ENCODE measurements around the gene AFF3. TPM values are rescaled to one million over a fixed set of nuclear protein-coding genes. Genes with fewer than 3 reads are reported as not detected.

AFF3 gene
- total and polyA plus RNA-seq, 2 of the 8 experiments (the other 6 are each of a cell fraction or from before 2014, with no cell fraction given): 0.27 to 3.0 TPM

DNA sequence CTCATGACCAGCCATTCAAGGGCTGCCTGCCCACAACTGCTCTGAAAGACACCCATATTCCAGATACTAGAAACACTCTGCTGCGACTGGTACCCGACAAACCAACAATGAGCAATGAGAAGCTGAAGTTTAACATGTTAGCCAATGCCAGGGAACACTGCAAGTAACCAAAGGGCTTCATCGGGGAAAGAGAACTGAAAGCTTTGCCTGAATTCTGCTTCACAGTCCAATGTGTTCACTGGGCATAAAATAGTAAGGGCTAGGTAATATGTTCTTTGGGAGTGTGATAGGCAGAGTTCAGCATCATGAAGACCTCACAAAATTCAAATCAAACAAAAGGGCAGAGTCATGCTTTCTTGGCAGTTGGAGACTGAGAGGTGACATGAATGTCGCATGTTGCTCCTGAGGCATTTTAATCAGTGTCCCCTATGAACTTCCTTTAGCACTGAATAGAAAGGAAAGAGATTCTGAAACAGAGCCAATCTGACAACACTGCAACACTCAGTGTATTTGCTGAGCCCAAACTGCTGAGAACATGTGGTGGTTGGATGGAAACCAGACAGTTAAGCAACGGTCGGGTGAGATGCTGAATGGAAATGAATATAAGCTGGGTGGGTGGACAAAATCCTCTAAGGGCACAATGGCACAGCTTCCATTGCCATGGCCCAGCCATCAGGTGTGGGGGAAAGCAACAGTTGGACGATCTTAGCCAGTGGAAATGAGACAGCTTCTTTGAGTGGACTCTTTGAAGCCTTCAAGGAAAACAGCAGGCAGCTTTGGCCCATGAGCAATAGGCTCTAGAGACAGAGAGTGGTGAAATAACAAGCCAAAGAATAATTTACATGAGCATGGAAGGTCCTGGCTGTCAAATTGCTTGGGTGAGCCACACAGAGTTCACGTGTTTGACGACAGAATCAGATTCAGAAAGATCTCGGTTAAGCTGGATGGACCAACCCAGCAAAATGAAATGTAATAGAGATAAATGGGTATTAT is 277.5 kb downstream of the AFF3 start:
- no peak overlapping the region for H2AFZ ChIP-seq (ENCODE audit: low read length)
- no peak overlapping the region for H4K5ac ChIP-seq (ENCODE audit: insufficient read length, low read depth, low read length)
- no peak overlapping the region for H3K4ac ChIP-seq (replicated peaks; ENCODE audit: insufficient read length, low read depth, low read length)
- no peaks in the 10 kb centered on the region for H4K20me1 ChIP-seq (replicated peaks in 1 of 2; ENCODE audit: control insufficient read depth in 1 of 2, insufficient read depth in 2 of 2, low read length in 2 of 2)
- no peak overlapping the region for H3K14ac ChIP-seq (ENCODE audit: insufficient read length)
- H3K4me1 ChIP-seq (replicated peaks in 1 of 4; ENCODE audit: control insufficient read depth in 3 of 4, insufficient read depth in 4 of 4, low read length in 3 of 4): no peaks in the 10 kb centered on the region
- H3K9me3 ChIP-seq (ENCODE audit: insufficient read depth in 2 of 2, low read depth in 1 of 2, low read length in 1 of 2): no peaks in the 10 kb centered on the region
- no peak overlapping the region for H3K18ac ChIP-seq (ENCODE audit: extremely low read depth, low read length)
- H2BK20ac ChIP-seq (ENCODE audit: low read length): no peak overlapping the region
- no peak overlapping the region for H4K91ac ChIP-seq (replicated peaks; ENCODE audit: insufficient read length, low read length)
- no peak overlapping the region for H3K56ac ChIP-seq (replicated peaks; ENCODE audit: insufficient read length, low read depth, low read length)
- H2BK15ac ChIP-seq (ENCODE audit: low read length): no peak overlapping the region
- no peak overlapping the region for H2BK12ac ChIP-seq (ENCODE audit: low read depth, low read length)
- no peaks in the 10 kb centered on the region for H3K27me3 ChIP-seq (replicated peaks in 1 of 4; ENCODE audit: control insufficient read depth in 3 of 4, extremely low read depth in 1 of 4, insufficient read depth in 3 of 4, low read length in 3 of 4)
- no peaks in the 10 kb centered on the region for H3K79me1 ChIP-seq (ENCODE audit: low read depth, low read length)
- no peak overlapping the region for H4K8ac ChIP-seq (ENCODE audit: extremely low read depth, insufficient read depth, low read length)
- TF ChIP-seq POU5F1 (IDR thresholded peaks at IDR 0.05; ENCODE audit: low read depth, low read length): no peak
- no peak for TF ChIP-seq NANOG (IDR thresholded peaks at IDR 0.05; ENCODE audit: insufficient read depth, low read depth, low read length, poor library complexity, severe bottlenecking)
- TF ChIP-seq GABPA (IDR thresholded peaks at IDR 0.05; ENCODE audit: borderline replicate concordance, insufficient read depth, low read length): no peak
- TF ChIP-seq GTF2F1 (IDR thresholded peaks at IDR 0.05; ENCODE audit: borderline replicate concordance, low read depth, low read length): no peak
- no peak for TF ChIP-seq EZH2 (IDR thresholded peaks at IDR 0.05; ENCODE audit: low read depth, low read length, severe bottlenecking)
- no peak for TF ChIP-seq RBBP5 (IDR thresholded peaks at IDR 0.05; ENCODE audit: borderline replicate concordance, low read depth, low read length)
- TF ChIP-seq TCF12 (IDR thresholded peaks at IDR 0.05; ENCODE audit: low read depth, low read length): no peak
- TF ChIP-seq, protein P1, sequence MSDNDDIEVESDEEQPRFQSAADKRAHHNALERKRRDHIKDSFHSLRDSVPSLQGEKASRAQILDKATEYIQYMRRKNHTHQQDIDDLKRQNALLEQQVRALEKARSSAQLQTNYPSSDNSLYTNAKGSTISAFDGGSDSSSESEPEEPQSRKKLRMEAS (IDR thresholded peaks at IDR 0.05): no peak
- no peak for TF ChIP-seq RXRA (IDR thresholded peaks at IDR 0.05; ENCODE audit: insufficient read depth, low read depth, low read length)
- no peak overlapping the region for H2BK5ac ChIP-seq (ENCODE audit: low read depth, low read length)
- H3K79me2 ChIP-seq (ENCODE audit: control insufficient read depth in 1 of 2, insufficient read depth in 2 of 2, low read length in 2 of 2): no peaks in the 10 kb centered on the region
- FAIRE-seq: no peak
- no peak overlapping the region for H3K27ac ChIP-seq (ENCODE audit: low read depth, low read length)
- H3K23ac ChIP-seq (ENCODE audit: insufficient read length): no peak overlapping the region
- ChIA-PET CTCF (ENCODE audit: partially characterized antibody) (interaction anchor here (0.8 to 1.6 kb wide), 3 partner anchors 7 to 516 kb away, joined by 3 to 4 read pairs (median 3); no protein-coding TSS in a partner anchor), POLR2A (ENCODE audit: partially characterized antibody) (no interaction called here)
- no peak overlapping the region for H3K9ac ChIP-seq (replicated peaks in 1 of 4; ENCODE audit: extremely low read depth in 1 of 4, low read depth in 3 of 4, low read length in 3 of 4)
- no peak overlapping the region for H2AK5ac ChIP-seq (ENCODE audit: low read depth, low read length)
- no peak overlapping the region for H2BK120ac ChIP-seq (replicated peaks; ENCODE audit: low read depth, low read length)
- WGBS, 2 experiments (ENCODE audit: extremely low coverage in 1 of 2, insufficient coverage in 1 of 2, insufficient read length in 1 of 2, insufficient replicate concordance in 2 of 2, low coverage in 1 of 2, low lambda C conversion rate in 2 of 2, missing lambda C conversion rate in 1 of 2): 85% methylated on average over 10 of the region's 10 CpGs; no CpG with 5 or more reads in 1 of the 2 experiments
- no peaks in the 10 kb centered on the region for H3K23me2 ChIP-seq (ENCODE audit: low read depth, low read length)
- H3K4me3 ChIP-seq (ENCODE audit: extremely low read depth in 1 of 4, insufficient read depth in 2 of 4, low read depth in 3 of 4, low read length in 4 of 4): no peak overlapping the region
- no peak overlapping the region for H3K4me2 ChIP-seq (ENCODE audit: insufficient read depth in 1 of 2, low read depth in 2 of 2, low read length in 2 of 2)
- DNase-seq (ENCODE audit: low read depth in 1 of 2, low spot score in 2 of 2): no peak
- no peaks in the 10 kb centered on the region for H3K36me3 ChIP-seq (ENCODE audit: control insufficient read depth in 2 of 4, insufficient read depth in 4 of 4, low read length in 3 of 4)
